ENCODE data around the gene TBX4.
"Not testable (repeated sequence)": the region's sequence is repeated elsewhere in the genome, so short reads cannot be mapped to it uniquely, and the experiment has no call there.

TBX4 gene

DNA sequence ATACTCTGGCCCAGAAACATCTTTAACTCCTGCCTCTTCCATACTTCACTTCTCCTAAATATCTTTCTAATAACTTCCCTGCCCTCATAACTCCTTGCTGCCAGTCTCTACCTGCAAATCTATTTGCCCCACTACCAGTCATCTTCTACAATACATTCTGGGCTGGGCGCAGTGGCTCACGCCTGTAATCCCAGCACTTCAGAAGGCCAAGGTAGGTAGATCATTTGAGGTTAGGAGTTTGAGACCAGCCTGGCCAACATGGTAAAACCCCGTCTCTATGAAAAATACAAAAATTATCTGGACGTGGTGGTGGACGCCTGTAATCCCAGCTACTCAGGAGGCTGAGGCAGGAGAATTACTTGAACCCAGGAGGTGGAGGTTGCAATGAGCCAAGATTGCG lies 10.7 kb upstream of the TBX4 start:
- not testable (repeated sequence) for H3K4me3 ChIP-seq (ENCODE audit: low read depth in 1 of 2, low read length in 2 of 2); H3K9ac ChIP-seq (ENCODE audit: low read length); H3K9me3 ChIP-seq (ENCODE audit: low read length); H3K36me3 ChIP-seq (ENCODE audit: insufficient read depth, low read length); H3K4me1 ChIP-seq (ENCODE audit: insufficient read depth, low read length); H3K27ac ChIP-seq (ENCODE audit: low read depth, low read length)
- H3K27me3 ChIP-seq (ENCODE audit: control insufficient read depth in 1 of 2, insufficient read depth in 2 of 2, low read length in 2 of 2), result peaks cover 14 to 18% of the 10 kb centered on the region in 2 donors

DNA sequence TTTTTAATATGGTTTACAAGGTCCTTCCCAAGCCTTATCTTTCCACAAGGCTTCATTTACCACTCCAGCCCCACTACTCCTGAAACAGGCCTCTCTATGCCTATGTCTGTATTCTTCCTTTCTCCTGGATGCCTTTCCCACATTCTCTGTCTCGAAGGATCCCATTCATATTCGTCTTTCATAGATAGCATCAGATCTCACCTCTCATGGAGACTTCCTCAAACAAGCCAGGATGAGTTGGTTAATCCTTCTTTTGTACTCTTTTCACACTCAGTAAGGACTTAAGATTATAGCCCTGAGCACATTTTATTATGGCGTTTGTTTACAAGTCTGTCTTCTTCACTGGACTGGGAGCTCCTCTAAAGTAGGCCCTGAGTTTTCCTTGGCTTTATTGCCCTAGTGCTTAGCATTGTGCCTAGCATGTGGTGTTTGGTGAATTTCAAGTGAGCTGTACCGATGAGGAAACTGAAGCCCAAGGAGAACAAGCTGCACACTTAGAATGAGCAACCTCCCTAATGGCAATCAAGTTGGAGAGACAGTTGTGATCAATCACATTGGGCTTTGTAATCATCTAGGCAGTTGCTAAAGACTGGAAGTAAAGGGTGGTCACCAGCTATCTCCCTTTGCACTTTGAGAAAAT lies 10.0 kb upstream of the TBX4 start:
- Histone ChIP-seq H3K4me3 (ENCODE audit: low read depth in 1 of 2, low read length in 2 of 2) (no peak overlapping the region), H3K9me3 (ENCODE audit: low read length) (no peaks in the 10 kb centered on the region), H3K27ac (ENCODE audit: low read depth, low read length) (no peak overlapping the region), H3K36me3 (ENCODE audit: insufficient read depth, low read length) (no peaks in the 10 kb centered on the region), H3K4me1 (ENCODE audit: insufficient read depth, low read length) (no peaks in the 10 kb centered on the region), H3K27me3 (ENCODE audit: control insufficient read depth in 1 of 2, insufficient read depth in 2 of 2, low read length in 2 of 2) (peaks cover 14 to 21% of the 10 kb centered on the region in 2 donors), H3K9ac (ENCODE audit: low read length) (no peak overlapping the region)

DNA sequence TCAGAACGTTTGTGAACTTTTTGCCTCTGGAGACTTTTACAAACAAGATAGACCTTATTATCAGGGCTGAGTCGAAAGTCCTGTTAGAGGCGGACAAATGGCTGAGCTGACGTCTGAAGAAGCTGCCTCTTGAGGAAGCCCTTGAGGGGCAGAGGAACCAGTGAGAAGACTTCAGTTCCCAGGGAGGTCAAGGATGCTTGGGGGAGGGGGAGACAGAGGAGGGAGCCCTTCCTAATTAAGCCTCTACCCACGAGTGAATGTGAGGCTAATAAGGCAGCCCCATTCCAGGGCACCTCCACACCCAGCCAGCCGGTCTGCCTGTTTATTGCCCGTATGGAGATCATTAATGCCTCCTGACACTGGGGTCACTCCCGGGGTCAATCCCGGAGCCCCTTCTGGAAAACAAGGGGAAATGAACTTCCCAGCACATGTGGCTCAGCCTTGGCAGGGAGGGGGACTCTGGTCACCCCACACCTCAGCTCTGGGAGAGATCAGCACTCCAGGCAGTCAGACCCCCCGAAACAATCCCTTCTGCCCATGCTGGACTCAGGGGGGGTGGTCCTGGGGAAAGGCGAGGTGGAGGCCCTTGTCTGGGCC lies 9.2 kb upstream of the TBX4 start:
- no peak overlapping the region for H3K4me3 ChIP-seq (ENCODE audit: low read depth in 1 of 2, low read length in 2 of 2)
- no peaks in the 10 kb centered on the region for H3K4me1 ChIP-seq (ENCODE audit: insufficient read depth, low read length)
- no peaks in the 10 kb centered on the region for H3K9me3 ChIP-seq (ENCODE audit: low read length)
- H3K36me3 ChIP-seq (ENCODE audit: insufficient read depth, low read length), result no peaks in the 10 kb centered on the region
- H3K9ac ChIP-seq (ENCODE audit: low read length), result no peak overlapping the region
- H3K27me3 ChIP-seq (ENCODE audit: control insufficient read depth in 1 of 2, insufficient read depth in 2 of 2, low read length in 2 of 2), result peaks cover 14 to 26% of the 10 kb centered on the region in 2 donors
- H3K27ac ChIP-seq (ENCODE audit: low read depth, low read length), result no peak overlapping the region

DNA sequence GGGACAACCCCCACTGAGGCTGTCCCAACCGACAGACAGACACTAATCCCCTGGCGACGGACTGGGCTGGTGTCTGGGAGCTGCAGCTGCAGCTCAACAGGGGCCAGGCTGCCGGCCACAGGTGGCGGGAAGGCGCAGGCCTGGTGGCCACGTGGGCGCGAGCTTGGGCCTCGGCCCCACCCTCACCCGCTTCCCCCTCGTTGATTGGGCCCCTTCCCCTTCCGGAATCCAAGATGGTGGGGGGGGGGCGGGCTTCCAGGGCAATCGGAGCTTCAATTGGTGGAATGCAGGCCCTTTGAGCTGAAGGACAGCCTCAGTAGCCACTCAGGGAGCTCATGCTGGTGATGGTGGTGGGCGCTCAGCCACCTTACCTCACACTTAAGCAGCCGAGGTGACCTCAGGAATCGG lies 8.7 kb upstream of the TBX4 start:
- Histone ChIP-seq H3K27ac (ENCODE audit: low read depth, low read length) (no peak overlapping the region), H3K27me3 (ENCODE audit: control insufficient read depth in 1 of 2, insufficient read depth in 2 of 2, low read length in 2 of 2) (peaks cover 18 to 31% of the 10 kb centered on the region in 2 donors), H3K9ac (ENCODE audit: low read length) (no peak overlapping the region), H3K9me3 (ENCODE audit: low read length) (no peaks in the 10 kb centered on the region), H3K4me3 (ENCODE audit: low read depth in 1 of 2, low read length in 2 of 2) (no peak overlapping the region), H3K4me1 (ENCODE audit: insufficient read depth, low read length) (no peaks in the 10 kb centered on the region), H3K36me3 (ENCODE audit: insufficient read depth, low read length) (no peaks in the 10 kb centered on the region)

DNA sequence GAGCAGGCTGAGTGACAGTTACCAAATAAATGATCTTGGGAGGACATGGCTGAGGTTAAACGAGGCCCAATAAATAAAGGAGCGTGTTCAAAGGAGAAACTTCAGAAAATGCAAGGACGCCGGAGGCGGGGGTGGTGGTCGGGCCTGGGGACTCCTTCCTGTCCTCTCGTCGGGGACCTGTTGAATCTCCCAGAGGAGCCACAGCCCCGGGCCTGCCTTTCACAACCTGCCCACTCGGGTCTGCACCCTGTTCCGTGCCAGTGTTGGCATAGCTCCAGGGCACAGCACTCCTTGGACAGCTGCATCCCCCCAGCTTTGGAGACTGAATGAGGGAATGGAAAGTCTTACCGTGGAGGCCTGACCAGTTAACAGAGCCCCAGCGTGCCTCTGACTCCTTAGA lies 8.1 kb upstream of the TBX4 start:
- Histone ChIP-seq H3K4me1 (ENCODE audit: insufficient read depth, low read length) (no peaks in the 10 kb centered on the region), H3K9ac (ENCODE audit: low read length) (no peak overlapping the region), H3K27ac (ENCODE audit: low read depth, low read length) (no peak overlapping the region), H3K4me3 (ENCODE audit: low read depth in 1 of 2, low read length in 2 of 2) (no peak overlapping the region), H3K27me3 (ENCODE audit: control insufficient read depth in 1 of 2, insufficient read depth in 2 of 2, low read length in 2 of 2) (peaks cover 19 to 33% of the 10 kb centered on the region in 2 donors), H3K9me3 (ENCODE audit: low read length) (no peaks in the 10 kb centered on the region), H3K36me3 (ENCODE audit: insufficient read depth, low read length) (no peaks in the 10 kb centered on the region)

DNA sequence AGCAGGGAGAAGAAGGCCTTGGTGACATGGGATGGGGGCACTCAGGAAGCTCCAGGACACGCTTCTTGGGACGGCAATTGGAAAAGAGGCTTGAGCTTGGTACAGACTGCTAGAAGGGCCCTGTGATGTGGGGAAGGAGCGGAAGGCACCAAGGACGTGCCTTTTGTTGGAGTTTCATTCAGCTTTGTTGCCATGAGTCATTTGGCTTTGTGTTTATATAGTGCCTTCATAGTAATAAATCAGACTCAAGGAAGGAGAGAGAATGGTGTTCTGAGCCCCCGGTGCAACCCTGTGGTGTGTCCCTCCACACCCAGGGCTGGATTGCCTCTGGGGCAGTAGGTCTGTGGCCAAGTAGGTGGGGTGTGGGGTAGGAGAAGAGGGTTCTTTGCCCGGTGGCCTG lies 7.4 kb upstream of the TBX4 start:
- H3K4me1 ChIP-seq (ENCODE audit: insufficient read depth, low read length), result no peaks in the 10 kb centered on the region
- no peak overlapping the region for H3K9ac ChIP-seq (ENCODE audit: low read length)
- H3K27ac ChIP-seq (ENCODE audit: low read depth, low read length), result no peak overlapping the region
- peaks cover 19 to 41% of the 10 kb centered on the region in 2 donors for H3K27me3 ChIP-seq (ENCODE audit: control insufficient read depth in 1 of 2, insufficient read depth in 2 of 2, low read length in 2 of 2)
- no peaks in the 10 kb centered on the region for H3K9me3 ChIP-seq (ENCODE audit: low read length)
- H3K4me3 ChIP-seq (ENCODE audit: low read depth in 1 of 2, low read length in 2 of 2), result no peak overlapping the region
- no peaks in the 10 kb centered on the region for H3K36me3 ChIP-seq (ENCODE audit: insufficient read depth, low read length)

DNA sequence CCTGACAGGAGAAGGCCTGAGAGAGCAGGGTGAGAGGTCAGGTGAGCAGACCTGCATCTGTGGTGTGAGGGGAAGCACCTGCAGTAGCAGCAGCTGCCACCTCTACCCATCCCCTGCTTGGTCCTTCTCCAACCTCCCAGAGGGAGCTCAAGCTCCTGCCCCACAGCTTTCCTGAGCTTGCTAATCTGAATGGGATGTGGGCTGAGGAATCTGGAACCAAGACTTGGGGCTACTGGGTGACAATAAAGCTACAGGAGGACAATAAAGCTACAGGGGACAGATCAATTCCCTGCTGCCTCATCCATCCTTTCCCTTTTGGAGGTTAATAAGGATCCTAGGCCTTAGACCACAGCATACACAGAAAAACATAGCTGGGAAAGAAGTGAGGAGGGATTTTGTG lies 4.9 kb upstream of the TBX4 start:
- H3K9ac ChIP-seq (ENCODE audit: low read length), result no peak overlapping the region
- no peaks in the 10 kb centered on the region for H3K9me3 ChIP-seq (ENCODE audit: low read length)
- no peak overlapping the region for H3K27ac ChIP-seq (ENCODE audit: low read depth, low read length)
- H3K4me1 ChIP-seq (ENCODE audit: insufficient read depth, low read length), result peaks cover 3% of the 10 kb centered on the region
- no peak overlapping the region for H3K4me3 ChIP-seq (ENCODE audit: low read depth in 1 of 2, low read length in 2 of 2)
- H3K27me3 ChIP-seq (ENCODE audit: control insufficient read depth in 1 of 2, insufficient read depth in 2 of 2, low read length in 2 of 2), result peaks cover 31 to 66% of the 10 kb centered on the region in 2 donors
- no peaks in the 10 kb centered on the region for H3K36me3 ChIP-seq (ENCODE audit: insufficient read depth, low read length)

DNA sequence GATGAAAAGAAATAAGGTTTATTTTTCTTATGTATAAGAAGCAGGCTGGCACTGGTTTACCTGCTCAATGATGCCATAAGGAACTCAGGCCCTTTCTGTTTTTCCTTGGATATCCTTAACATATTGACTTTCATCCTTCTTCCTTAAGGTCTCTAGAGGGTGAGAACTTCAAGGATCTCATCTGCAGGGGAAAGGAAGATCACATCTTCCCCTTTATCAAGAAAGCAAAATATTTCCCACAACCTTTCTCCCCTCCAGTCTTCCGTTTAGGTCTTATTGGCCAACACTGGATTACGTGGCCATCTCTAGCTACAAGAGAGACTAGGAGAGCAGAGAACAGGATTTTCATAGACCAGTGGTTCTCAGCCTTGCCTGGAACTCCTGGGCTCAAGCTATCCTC lies 4.2 kb upstream of the TBX4 start:
- Histone ChIP-seq H3K9me3 (ENCODE audit: low read length) (no peaks in the 10 kb centered on the region), H3K4me1 (ENCODE audit: insufficient read depth, low read length) (peaks cover 3% of the 10 kb centered on the region), H3K9ac (ENCODE audit: low read length) (no peak overlapping the region), H3K27me3 (ENCODE audit: control insufficient read depth in 1 of 2, insufficient read depth in 2 of 2, low read length in 2 of 2) (peaks cover 35 to 72% of the 10 kb centered on the region in 2 donors), H3K4me3 (ENCODE audit: low read depth in 1 of 2, low read length in 2 of 2) (no peak overlapping the region), H3K36me3 (ENCODE audit: insufficient read depth, low read length) (no peaks in the 10 kb centered on the region), H3K27ac (ENCODE audit: low read depth, low read length) (no peak overlapping the region)

DNA sequence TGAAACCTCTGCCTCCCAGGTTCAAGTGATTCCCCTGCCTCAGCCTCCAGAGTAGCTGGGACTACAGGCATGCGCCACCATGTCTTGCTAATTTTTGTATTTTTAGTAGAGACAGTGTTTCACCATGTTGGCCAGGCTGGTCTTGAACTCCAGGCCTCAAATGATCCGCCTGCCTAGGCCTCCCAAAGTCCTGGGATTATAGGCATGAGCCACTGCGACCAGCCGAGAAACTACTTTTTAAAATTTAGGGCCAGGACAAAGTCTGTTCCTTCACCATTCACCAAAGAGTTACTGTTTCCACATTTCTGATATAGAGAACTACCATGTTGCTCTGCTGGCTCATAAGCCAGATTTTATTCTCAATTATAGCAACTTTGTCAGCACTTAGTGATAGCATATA lies 3.1 kb upstream of the TBX4 start:
- H3K4me3 ChIP-seq (ENCODE audit: low read depth in 1 of 2, low read length in 2 of 2); H3K4me1 ChIP-seq (ENCODE audit: insufficient read depth, low read length); H3K9me3 ChIP-seq (ENCODE audit: low read length); H3K9ac ChIP-seq (ENCODE audit: low read length); H3K36me3 ChIP-seq (ENCODE audit: insufficient read depth, low read length); H3K27ac ChIP-seq (ENCODE audit: low read depth, low read length): not testable (repeated sequence)
- peaks cover 43 to 70% of the 10 kb centered on the region in 2 donors for H3K27me3 ChIP-seq (ENCODE audit: control insufficient read depth in 1 of 2, insufficient read depth in 2 of 2, low read length in 2 of 2)

DNA sequence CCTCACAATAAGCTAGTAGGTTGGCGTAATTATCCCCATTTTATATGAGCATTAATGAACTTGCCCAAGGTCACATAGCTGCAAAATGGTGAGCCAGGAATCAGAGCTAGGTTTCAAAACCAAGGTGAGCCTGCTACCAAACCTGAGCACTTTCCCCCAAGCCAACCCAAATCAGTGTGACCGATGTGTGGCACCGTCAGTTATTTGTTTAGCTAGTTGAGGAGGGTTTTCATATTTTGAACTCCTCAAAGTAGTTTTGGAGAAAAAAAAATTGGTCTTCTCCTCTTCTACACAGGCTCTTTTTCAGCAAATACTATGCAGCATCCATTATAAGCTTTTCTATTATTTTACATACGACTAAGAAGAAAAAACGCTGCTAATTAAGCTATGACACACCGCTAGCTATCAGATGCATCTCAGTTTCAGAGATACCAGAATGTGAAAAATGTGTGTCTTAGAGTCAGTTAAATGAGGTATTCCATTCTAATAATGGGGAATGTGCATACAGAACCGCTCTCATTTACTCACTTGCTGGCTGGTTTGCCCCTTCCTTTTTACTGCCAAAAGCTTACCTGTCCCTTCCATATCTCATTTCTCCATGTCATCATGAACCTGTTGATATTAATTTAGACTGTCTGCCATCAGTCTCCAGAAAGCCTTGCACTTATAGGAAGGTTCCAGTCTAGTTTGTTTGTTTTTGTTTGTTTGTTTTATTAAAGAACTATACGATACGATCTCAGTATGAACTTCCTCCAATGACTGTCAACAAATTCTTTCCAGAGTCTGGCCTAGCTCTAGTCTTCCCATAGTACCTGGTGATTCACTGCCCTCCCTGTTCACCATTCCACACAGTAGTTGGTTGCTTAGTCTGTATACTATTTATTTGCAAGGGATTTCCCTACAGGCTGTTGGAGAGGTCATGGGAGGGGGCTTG lies 2.2 kb upstream of the TBX4 start:
- Histone ChIP-seq H3K27me3 (ENCODE audit: control insufficient read depth in 1 of 2, insufficient read depth in 2 of 2, low read length in 2 of 2) (peaks cover 43 to 73% of the 10 kb centered on the region in 2 donors), H3K36me3 (ENCODE audit: insufficient read depth, low read length) (no peaks in the 10 kb centered on the region), H3K27ac (ENCODE audit: low read depth, low read length) (no peak overlapping the region), H3K4me3 (ENCODE audit: low read depth in 1 of 2, low read length in 2 of 2) (no peak overlapping the region), H3K9me3 (ENCODE audit: low read length) (no peaks in the 10 kb centered on the region), H3K4me1 (ENCODE audit: insufficient read depth, low read length) (peaks cover 12% of the 10 kb centered on the region), H3K9ac (ENCODE audit: low read length) (no peak overlapping the region)

DNA sequence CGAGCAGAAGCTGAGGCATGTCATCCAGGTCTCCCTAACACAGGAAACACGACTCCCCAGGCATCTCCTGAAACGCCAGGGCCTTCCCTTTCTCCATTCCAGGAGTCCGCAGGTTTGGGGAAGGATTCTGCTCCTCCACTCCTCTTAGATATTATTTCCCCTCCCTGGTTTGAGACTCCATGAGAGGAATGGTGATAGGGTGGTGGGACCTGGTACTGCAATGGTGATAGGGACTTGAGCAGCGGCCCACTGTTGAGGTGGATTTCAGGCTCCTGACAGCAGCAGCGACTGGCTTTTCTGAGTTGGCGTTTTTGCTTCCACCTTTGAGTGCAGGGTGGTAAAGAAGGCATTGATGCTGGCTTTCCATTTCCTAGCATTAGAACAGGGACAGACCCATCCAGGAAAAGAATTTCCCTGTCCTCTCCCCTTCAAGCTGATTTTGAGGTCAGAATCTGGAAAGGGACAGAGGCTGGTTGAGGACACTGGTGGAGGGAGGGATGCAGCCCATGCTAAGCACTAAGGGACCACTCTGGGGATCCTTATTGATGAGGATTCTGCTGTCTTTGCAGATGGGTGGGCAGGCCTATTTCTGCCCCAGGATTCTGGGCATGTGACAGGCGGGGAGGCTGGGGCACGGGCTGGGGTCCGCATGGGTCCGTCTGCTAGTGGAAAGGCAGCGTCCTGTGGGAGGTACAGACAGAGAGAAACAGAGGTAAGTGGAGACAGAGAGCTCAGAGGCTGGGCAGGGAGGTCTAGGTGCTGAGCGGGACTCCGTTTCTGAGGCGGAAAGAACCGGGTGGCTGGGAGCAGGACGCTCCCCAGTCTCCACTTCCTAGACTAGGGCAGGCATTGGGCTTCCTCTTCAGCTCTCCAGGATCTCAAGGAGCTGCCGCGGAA lies 1.3 kb upstream of the TBX4 start:
- H3K9me3 ChIP-seq (ENCODE audit: low read length), result no peaks in the 10 kb centered on the region
- no peaks in the 10 kb centered on the region for H3K36me3 ChIP-seq (ENCODE audit: insufficient read depth, low read length)
- peaks cover 12% of the 10 kb centered on the region for H3K4me1 ChIP-seq (ENCODE audit: insufficient read depth, low read length)
- no peak overlapping the region for H3K27ac ChIP-seq (ENCODE audit: low read depth, low read length)
- H3K9ac ChIP-seq (ENCODE audit: low read length), result no peak overlapping the region
- no peak overlapping the region for H3K4me3 ChIP-seq (ENCODE audit: low read depth in 1 of 2, low read length in 2 of 2)
- peaks cover 51 to 82% of the 10 kb centered on the region in 2 donors for H3K27me3 ChIP-seq (ENCODE audit: control insufficient read depth in 1 of 2, insufficient read depth in 2 of 2, low read length in 2 of 2)
